Hair follicular keratinocyte (primary cell): Measurements from ENCODE around the gene TJP2. TPM values are rescaled to one million over a fixed set of nuclear protein-coding genes. Genes with fewer than 3 reads are reported as not detected.

Experiments used
- total RNA-seq: library from RNA; depleted of rRNA; stranded (reverse); fragments of >200 nt; gene quantifications from 2 replicates; pipeline ENCODE4 v1.2.3, GENCODE V29; 2015

Gene TJP2
- 72.7 and 107 TPM in 2 replicates for total RNA-seq

GRCh38 chr9:69173891-69174615 lies at the start of gene TJP2:
TSS of gene TJP2 (plus strand) at chr9:69174277. CDS start at chr9:69174373, 96 bp downstream.

Other genes starting within 250 kb of the TJP2 start
- not detected in 2 replicates for gene PRKACG, start 160.2 kb upstream of the TJP2 start, total RNA-seq
- gene FXN, start 138.5 kb upstream of the TJP2 start, total RNA-seq, result 5.6 and 9.9 TPM in 2 replicates
- gene ENTREP1, start 150.9 kb downstream of the TJP2 start, total RNA-seq, result 0.08 and 0.19 TPM in 2 replicates